Measurements from ENCODE around the gene NOL4L.

- TF ChIP-seq CTCF (IDR thresholded peaks at IDR 0.05) (no peak), POLR2A (IDR thresholded peaks at IDR 0.05) (no peak)
Observed at GRCh38 chr20:32460683-32461320, 124.3 kb downstream of the NOL4L start.
